Measurements from ENCODE around the gene OSBPL7. TPM values are rescaled to one million over a fixed set of nuclear protein-coding genes. Genes with fewer than 3 reads are reported as not detected.
A peak's percentile ranks its signal among the peaks of the same experiment; 100 is the strongest.

The OSBPL7 gene
- total and polyA plus RNA-seq, 2 of the 13 experiments (the other 11 are each of a cell fraction or from before 2014, with no cell fraction given): 4.7 to 6.6 TPM

- no peak for TF ChIP-seq ZNF580 (CRISPR knock-in tag; IDR thresholded peaks at IDR 0.05; ENCODE audit: borderline replicate concordance, low read depth)
- no peak for TF ChIP-seq IRF1 (CRISPR knock-in tag; IDR thresholded peaks at IDR 0.05; ENCODE audit: low read depth)
- no peak for TF ChIP-seq ATM (IDR thresholded peaks at IDR 0.05; ENCODE audit: borderline replicate concordance)
- TF ChIP-seq CREBL2 (CRISPR knock-in tag; IDR thresholded peaks at IDR 0.05; ENCODE audit: borderline replicate concordance): no peak
- TF ChIP-seq ZNF460 (CRISPR knock-in tag; IDR thresholded peaks at IDR 0.05; ENCODE audit: borderline replicate concordance): no peak
- TF ChIP-seq TP53 (CRISPR knock-in tag; conservative IDR thresholded peaks at IDR 0.05): no peak
- TF ChIP-seq SRY (CRISPR knock-in tag; IDR thresholded peaks at IDR 0.05): no peak
- no peak for TF ChIP-seq ZFP36 (IDR thresholded peaks at IDR 0.05; ENCODE audit: borderline replicate concordance, low read depth, low read length, partially characterized antibody)
- TF ChIP-seq ZNF510 (CRISPR knock-in tag; IDR thresholded peaks at IDR 0.05; ENCODE audit: low read depth): no peak
- no peak for TF ChIP-seq KLF13 (CRISPR knock-in tag; IDR thresholded peaks at IDR 0.05)
- TF ChIP-seq SP4 (CRISPR knock-in tag; IDR thresholded peaks at IDR 0.05): 0 out of 2 replicates have a peak, but pooled peaks have one; percentile 16
- TF ChIP-seq SP1 (IDR thresholded peaks at IDR 0.05): no peak
- no peak for TF ChIP-seq SP1 (CRISPR knock-in tag; IDR thresholded peaks at IDR 0.05)
- TF ChIP-seq SIX4 (CRISPR knock-in tag; IDR thresholded peaks at IDR 0.05): no peak
- no peak for TF ChIP-seq ZNF282 (IDR thresholded peaks at IDR 0.05; ENCODE audit: partially characterized antibody)
- TF ChIP-seq ARID3A (IDR thresholded peaks at IDR 0.05; ENCODE audit: low read depth, low read length): no peak
- TF ChIP-seq SKI (IDR thresholded peaks at IDR 0.05; ENCODE audit: partially characterized antibody): no peak
- TF ChIP-seq ZNF143 (CRISPR knock-in tag; IDR thresholded peaks at IDR 0.05): no peak
- TF ChIP-seq MTF1 (CRISPR knock-in tag; IDR thresholded peaks at IDR 0.05): no peak
- no peak for TF ChIP-seq ZNF768 (CRISPR knock-in tag; IDR thresholded peaks at IDR 0.05)
- TF ChIP-seq CTCF (CRISPR knock-in tag; IDR thresholded peaks at IDR 0.05): no peak
- no peak for TF ChIP-seq ATRX (CRISPR knock-in tag; IDR thresholded peaks at IDR 0.05; ENCODE audit: borderline replicate concordance)
- TF ChIP-seq ZBTB7B (CRISPR knock-in tag; IDR thresholded peaks at IDR 0.05): 0 out of 2 replicates have a peak, but pooled peaks have one; percentile 40
- no peak for TF ChIP-seq SNRNP70 (IDR thresholded peaks at IDR 0.05; ENCODE audit: low read depth, low read length)
- TF ChIP-seq ZNF615 (CRISPR knock-in tag; IDR thresholded peaks at IDR 0.05; ENCODE audit: borderline replicate concordance): no peak
- TF ChIP-seq CREB3 (CRISPR knock-in tag; IDR thresholded peaks at IDR 0.05): no peak
Observed at GRCh38 chr17:47837401-47838039, 15.9 kb upstream of the OSBPL7 start (continued).

Measured in HepG2 (cell line).